ENCODE data around the gene TREM2. TPM values are rescaled to one million over a fixed set of nuclear protein-coding genes. Genes with fewer than 3 reads are reported as not detected.
"Not testable (repeated sequence)": the region's sequence is repeated elsewhere in the genome, so short reads cannot be mapped to it uniquely, and the experiment has no call there.

TREM2 gene
- not detected for total RNA-seq

- POLR2A ChIA-PET: no interaction called here
These were observed at the start of gene TREM2 for GRCh38 chr6:41162687-41163418. TSS of gene TREM2 (minus strand) at chr6:41163116. CDS start at chr6:41163082, 34 bp downstream.

GRCh38 chr6:41209547-41210320 is 46.8 kb upstream of the TREM2 start:
- CTCF ChIA-PET: interaction anchor here (1.5 kb wide), 1 partner anchor 11 kb away, joined by 3 read pairs; no protein-coding TSS in a partner anchor
- POLR2A ChIA-PET: no interaction called here

More at GRCh38 chr6:41162687-41163418, at the start of gene TREM2:
- CTCF ChIA-PET: interaction anchor here (0.7 kb wide), 1 partner anchor 18 kb away, joined by 3 read pairs; no protein-coding TSS in a partner anchor

GRCh38 chr6:41208439-41209106 is 45.7 kb upstream of the TREM2 start:
- ChIA-PET POLR2A (no interaction called here), CTCF (interaction anchor here (1.5 kb wide), 1 partner anchor 10 kb away, joined by 3 read pairs; no protein-coding TSS in a partner anchor)

- CTCF ChIA-PET: no interaction called here
- POLR2A ChIA-PET: no interaction called here
These were observed 41.2 kb upstream of the TREM2 start for GRCh38 chr6:41204156-41204555.

GRCh38 chr6:41201764-41202173 is 38.9 kb upstream of the TREM2 start:
- POLR2A ChIA-PET: no interaction called here
- CTCF ChIA-PET: no interaction called here

GRCh38 chr6:41200901-41201763 is 38.2 kb upstream of the TREM2 start, which contains the start of gene TREML2:
TSS of gene TREML2 (minus strand) at chr6:41201149. CDS start at chr6:41201008, 141 bp downstream.
- CTCF ChIA-PET: interaction anchor here (0.9 to 1.5 kb wide), 3 partner anchors 11 to 119 kb away, joined by 3 read pairs; no protein-coding TSS in a partner anchor
- POLR2A ChIA-PET: no interaction called here

- CTCF ChIA-PET: interaction anchor here (0.9 to 1.5 kb wide), 5 partner anchors 12 to 120 kb away, joined by 3 to 4 read pairs (median 3); no protein-coding TSS in a partner anchor
- POLR2A ChIA-PET: no interaction called here
These were observed 37.5 kb upstream of the TREM2 start for GRCh38 chr6:41200296-41200900.

GRCh38 chr6:41199552-41200246 is 36.8 kb upstream of the TREM2 start:
- ChIA-PET CTCF (interaction anchor here (1.1 to 1.5 kb wide), 4 partner anchors 15 to 120 kb away, joined by 3 to 4 read pairs (median 3); no protein-coding TSS in a partner anchor), POLR2A (no interaction called here)

- POLR2A ChIA-PET: no interaction called here
- CTCF ChIA-PET: interaction anchor here (1.2 kb wide), 1 partner anchor 15 kb away, joined by 7 read pairs; no protein-coding TSS in a partner anchor
These were observed 34.3 kb upstream of the TREM2 start for GRCh38 chr6:41197234-41197633.

- POLR2A ChIA-PET: no interaction called here
- CTCF ChIA-PET: interaction anchor here (0.6 kb wide), 1 partner anchor 84 kb away, joined by 4 read pairs; no protein-coding TSS in a partner anchor
These were observed 31.5 kb upstream of the TREM2 start for GRCh38 chr6:41194386-41194785.

GRCh38 chr6:41193884-41194283 is 31.0 kb upstream of the TREM2 start:
- ChIA-PET CTCF (no interaction called here), POLR2A (no interaction called here)

GRCh38 chr6:41193171-41193734 is 30.3 kb upstream of the TREM2 start:
- ChIA-PET CTCF (no interaction called here), POLR2A (no interaction called here)

GRCh38 chr6:41191569-41191968 is 28.7 kb upstream of the TREM2 start:
- POLR2A ChIA-PET: no interaction called here

GRCh38 chr6:41190791-41191190 is 27.9 kb upstream of the TREM2 start:
- CTCF ChIA-PET: no interaction called here
- POLR2A ChIA-PET: no interaction called here

More at GRCh38 chr6:41191569-41191968, 28.7 kb upstream of the TREM2 start:
- CTCF ChIA-PET: interaction anchor here (1.8 kb wide), 1 partner anchor 10 kb away, joined by 10 read pairs; no protein-coding TSS in a partner anchor

- CTCF ChIA-PET: interaction anchor here (1.0 kb wide), 1 partner anchor 117 kb away, joined by 3 read pairs; no protein-coding TSS in a partner anchor
- POLR2A ChIA-PET: no interaction called here
These were observed 27.1 kb upstream of the TREM2 start for GRCh38 chr6:41189967-41190366.

GRCh38 chr6:41189046-41189445 is 26.1 kb upstream of the TREM2 start:
- POLR2A ChIA-PET: not testable (repeated sequence)
- CTCF ChIA-PET: interaction anchor here (1.0 kb wide), 1 partner anchor 118 kb away, joined by 3 read pairs; no protein-coding TSS in a partner anchor

Data from activated CD8-positive, alpha-beta memory T cell treated with anti-CD3 and anti-CD28 coated beads for 36 hours (primary cell).